Activated CD8-positive, alpha-beta T cell treated with anti-CD3 and anti-CD28 coated beads, Interleukin-2, amount 10 ng/mL, durations not matched to agents 7 days and 5 days (primary cell): ENCODE data around the gene NF1. TPM values are rescaled to one million over a fixed set of nuclear protein-coding genes. Genes with fewer than 3 reads are reported as not detected.
"Not testable (repeated sequence)": the region's sequence is repeated elsewhere in the genome, so short reads cannot be mapped to it uniquely, and the experiment has no call there.

Source experiments
- ATAC-seq: fragments of 150-1000 bp; cut with Tn5 transposase; one replicate; pipeline ENCODE4 v1.10.0; 2021; ENCODE audit warnings: moderate library complexity
- CTCF ChIA-PET: fragments of 350-600 bp; sonication (Branson Sonifier 250); formaldehyde crosslinking; loops from one replicate; lab custom pipeline; 2021; ENCODE audit warnings: antibody characterized with exemption; lab: Charles Lee
- POLR2A ChIA-PET: fragments of 350-600 bp; sonication (Branson Sonifier 250); formaldehyde crosslinking; loops from one replicate; lab custom pipeline; 2021; ENCODE audit warnings: antibody characterized with exemption; lab: Charles Lee
- DNase-seq: peaks from one replicate; pipeline ENCODE4 v3.0.0-alpha.2; 2020
- H3K27ac Mint-ChIP-seq: one replicate; pipeline ENCODE4 v1.8.0; 2021; ENCODE audit warnings: mild to moderate bottlenecking, mixed read lengths
- H3K27me3 Mint-ChIP-seq: one replicate; pipeline ENCODE4 v1.8.0; 2021; ENCODE audit warnings: low read depth, mixed read lengths
- H3K36me3 Mint-ChIP-seq: one replicate; pipeline ENCODE4 v1.8.0; 2021; ENCODE audit warnings: low read depth, mixed read lengths
- H3K4me1 Mint-ChIP-seq: one replicate; pipeline ENCODE4 v1.8.0; 2021; ENCODE audit warnings: low read depth, mixed read lengths
- H3K4me3 Mint-ChIP-seq: one replicate; pipeline ENCODE4 v1.8.0; 2021; ENCODE audit warnings: mild to moderate bottlenecking, mixed read lengths
- H3K9me3 Mint-ChIP-seq: one replicate; pipeline ENCODE4 v1.8.0; 2022; ENCODE audit warnings: mixed read lengths; ENCODE audit not compliant: insufficient read depth
- total RNA-seq, 2 experiments: library from RNA; stranded (reverse); gene quantifications; one replicate each; pipeline ENCODE4 v1.2.3, GENCODE V29; 2021

The NF1 gene
- total RNA-seq, 2 experiments from 2014 or later = 16.7 to 17.4 TPM

- no peak for DNase-seq
- no peak overlapping the region for H3K4me3 Mint-ChIP-seq
- ChIA-PET CTCF (interaction anchor here (4.0 kb wide), 1 partner anchor 33 kb away, joined by 12 read pairs; no protein-coding TSS in a partner anchor), POLR2A (no interaction called here)
- peaks cover 2% of the 10 kb centered on the region for H3K4me1 Mint-ChIP-seq
- H3K27ac Mint-ChIP-seq = no peak overlapping the region
- ATAC-seq = no peak
- H3K27me3 Mint-ChIP-seq = no peaks in the 10 kb centered on the region
- H3K36me3 Mint-ChIP-seq = no peaks in the 10 kb centered on the region
- H3K9me3 Mint-ChIP-seq = no peaks in the 10 kb centered on the region
Measured at GRCh38 chr17:31248986-31249834, 154.4 kb downstream of the NF1 start.

DNA sequence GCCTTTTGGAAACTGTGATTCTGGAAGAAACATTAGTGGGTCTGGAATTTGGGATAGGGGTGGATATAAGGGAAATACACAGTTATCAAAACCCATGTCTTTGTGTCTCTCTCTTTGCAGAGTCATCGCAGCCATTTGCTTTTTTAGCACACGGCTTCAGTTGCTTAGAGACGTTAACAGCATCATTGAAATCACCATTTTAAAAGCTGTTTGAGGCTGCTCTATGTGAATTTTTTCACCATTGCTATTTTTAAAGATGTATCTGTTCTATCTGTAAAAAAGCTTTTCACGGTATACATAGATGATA, 155.0 kb downstream of the NF1 start:
- DNase-seq (no peak), ATAC-seq (no peak)
- no peaks in the 10 kb centered on the region for H3K36me3 Mint-ChIP-seq
- no peaks in the 10 kb centered on the region for H3K27me3 Mint-ChIP-seq
- ChIA-PET POLR2A (no interaction called here), CTCF (interaction anchor here (1.2 to 4.0 kb wide), 2 partner anchors 34 to 35 kb away, joined by 5 to 12 read pairs; no protein-coding TSS in a partner anchor)
- peaks cover 2% of the 10 kb centered on the region for H3K4me1 Mint-ChIP-seq
- no peak overlapping the region for H3K4me3 Mint-ChIP-seq
- no peaks in the 10 kb centered on the region for H3K9me3 Mint-ChIP-seq
- H3K27ac Mint-ChIP-seq = no peak overlapping the region

GRCh38 chr17:31250229-31250628, 155.5 kb downstream of the NF1 start:
- no peak for DNase-seq
- peaks cover 2% of the 10 kb centered on the region for H3K4me1 Mint-ChIP-seq
- H3K4me3 Mint-ChIP-seq = no peak overlapping the region
- no peak for ATAC-seq
- ChIA-PET POLR2A (no interaction called here), CTCF (interaction anchor here (1.2 to 4.0 kb wide), 2 partner anchors 34 to 35 kb away, joined by 5 to 12 read pairs; no protein-coding TSS in a partner anchor)
- H3K27me3 Mint-ChIP-seq = no peaks in the 10 kb centered on the region
- no peak overlapping the region for H3K27ac Mint-ChIP-seq
- no peaks in the 10 kb centered on the region for H3K9me3 Mint-ChIP-seq
- no peaks in the 10 kb centered on the region for H3K36me3 Mint-ChIP-seq

- ATAC-seq (no peak), DNase-seq (no peak)
- ChIA-PET POLR2A (no interaction called here), CTCF (interaction anchor here (1.0 to 4.0 kb wide), 4 partner anchors 15 to 89 kb away, joined by 3 to 12 read pairs (median 4); no protein-coding TSS in a partner anchor)
- H3K36me3 Mint-ChIP-seq = no peaks in the 10 kb centered on the region
- H3K27me3 Mint-ChIP-seq = no peaks in the 10 kb centered on the region
- H3K4me3 Mint-ChIP-seq = no peak overlapping the region
- no peak overlapping the region for H3K27ac Mint-ChIP-seq
- H3K4me1 Mint-ChIP-seq = peaks cover 2% of the 10 kb centered on the region
- H3K9me3 Mint-ChIP-seq = no peaks in the 10 kb centered on the region
Measured at GRCh38 chr17:31251105-31251969, 156.6 kb downstream of the NF1 start.

DNA sequence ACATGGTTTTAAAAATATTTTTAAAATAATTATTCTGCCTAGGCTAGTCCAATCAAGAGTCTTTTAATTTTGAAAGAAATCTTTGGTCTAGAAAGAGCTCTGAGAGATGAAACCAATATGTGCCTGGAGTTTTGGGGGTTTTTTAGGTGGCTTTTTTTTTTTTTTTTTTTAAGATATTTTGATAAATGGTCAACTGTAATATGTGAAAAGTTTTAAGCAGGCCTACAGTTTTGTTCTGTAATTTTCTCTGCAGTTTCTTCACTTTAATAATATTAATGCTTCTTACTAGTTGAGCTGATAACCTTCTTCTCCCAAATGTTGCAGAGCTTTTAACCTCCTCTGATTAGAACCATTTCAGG, 157.2 kb downstream of the NF1 start:
- Mint-ChIP-seq H3K36me3 (no peaks in the 10 kb centered on the region), H3K9me3 (no peaks in the 10 kb centered on the region), H3K27me3 (no peaks in the 10 kb centered on the region), H3K4me1 (peaks cover 2% of the 10 kb centered on the region), H3K4me3 (no peak overlapping the region), H3K27ac (no peak overlapping the region)
- POLR2A ChIA-PET = no interaction called here
- CTCF ChIA-PET = interaction anchor here (1.0 to 4.0 kb wide), 3 partner anchors 15 to 89 kb away, joined by 3 to 12 read pairs (median 4); no protein-coding TSS in a partner anchor
- ATAC-seq (no peak), DNase-seq (no peak)

GRCh38 chr17:31252741-31253140, 158.0 kb downstream of the NF1 start:
- CTCF ChIA-PET = interaction anchor here (0.6 to 4.0 kb wide), 2 partner anchors 11 to 37 kb away, joined by 3 to 12 read pairs; no protein-coding TSS in a partner anchor
- Mint-ChIP-seq H3K27ac (no peak overlapping the region), H3K36me3 (no peaks in the 10 kb centered on the region), H3K9me3 (no peaks in the 10 kb centered on the region), H3K27me3 (no peaks in the 10 kb centered on the region), H3K4me3 (no peak overlapping the region), H3K4me1 (peaks cover 2% of the 10 kb centered on the region)
- ATAC-seq = no peak
- POLR2A ChIA-PET = no interaction called here
- DNase-seq = no peak

DNA sequence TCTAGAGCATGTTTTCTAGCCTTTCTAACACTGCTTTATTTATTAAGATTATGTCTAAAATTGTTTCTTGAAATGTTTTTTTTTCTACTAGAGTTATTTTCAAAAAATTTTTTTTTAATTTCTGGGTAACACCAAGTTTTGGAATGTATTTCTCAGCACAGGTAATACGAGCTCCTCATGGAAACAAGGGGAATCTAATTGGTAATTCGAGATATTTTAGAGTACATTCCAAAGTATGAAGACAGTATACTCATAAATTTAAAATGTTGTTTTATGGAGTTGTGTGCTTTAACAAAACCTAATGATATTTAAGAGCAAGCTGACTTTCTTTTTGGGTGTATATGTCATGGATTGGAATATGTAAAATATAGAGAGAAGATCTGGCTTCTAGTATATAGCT, 159.9 kb downstream of the NF1 start:
- H3K27ac Mint-ChIP-seq = no peak overlapping the region
- no peaks in the 10 kb centered on the region for H3K27me3 Mint-ChIP-seq
- no peaks in the 10 kb centered on the region for H3K9me3 Mint-ChIP-seq
- no peak for ATAC-seq
- no peak overlapping the region for H3K4me3 Mint-ChIP-seq
- H3K4me1 Mint-ChIP-seq = peaks cover 2% of the 10 kb centered on the region
- DNase-seq = no peak
- CTCF ChIA-PET = interaction anchor here (1.3 kb wide), 1 partner anchor 12 kb away, joined by 4 read pairs; no protein-coding TSS in a partner anchor
- POLR2A ChIA-PET = interaction anchor here (0.7 kb wide), 1 partner anchor 56 kb away, joined by 5 read pairs; no protein-coding TSS in a partner anchor
- H3K36me3 Mint-ChIP-seq = no peaks in the 10 kb centered on the region

- Mint-ChIP-seq H3K4me1 (no peaks in the 10 kb centered on the region), H3K9me3 (no peaks in the 10 kb centered on the region), H3K4me3 (no peak overlapping the region), H3K27me3 (no peaks in the 10 kb centered on the region), H3K27ac (no peak overlapping the region), H3K36me3 (peaks cover 4% of the 10 kb centered on the region)
- ATAC-seq (no peak), DNase-seq (no peak)
- POLR2A ChIA-PET = no interaction called here
- CTCF ChIA-PET = interaction anchor here (1.3 kb wide), 1 partner anchor 9 kb away, joined by 4 read pairs; no protein-coding TSS in a partner anchor
Measured at GRCh38 chr17:31256936-31257335, 162.2 kb downstream of the NF1 start.

- H3K27me3 Mint-ChIP-seq = no peaks in the 10 kb centered on the region
- POLR2A ChIA-PET = no interaction called here
- H3K4me3 Mint-ChIP-seq = no peak overlapping the region
- H3K9me3 Mint-ChIP-seq = no peaks in the 10 kb centered on the region
- no peaks in the 10 kb centered on the region for H3K4me1 Mint-ChIP-seq
- no peak for ATAC-seq
- CTCF ChIA-PET = interaction anchor here (0.7 kb wide), 1 partner anchor 9 kb away, joined by 3 read pairs; no protein-coding TSS in a partner anchor
- no peak overlapping the region for H3K27ac Mint-ChIP-seq
- DNase-seq = no peak
- H3K36me3 Mint-ChIP-seq = peaks cover 4% of the 10 kb centered on the region
Measured at GRCh38 chr17:31260151-31260550, 165.4 kb downstream of the NF1 start.

GRCh38 chr17:31261601-31262000, 166.8 kb downstream of the NF1 start:
- Mint-ChIP-seq H3K27ac (no peak overlapping the region), H3K36me3 (peaks cover 4% of the 10 kb centered on the region), H3K9me3 (no peaks in the 10 kb centered on the region), H3K4me1 (no peaks in the 10 kb centered on the region), H3K27me3 (no peaks in the 10 kb centered on the region), H3K4me3 (no peak overlapping the region)
- ATAC-seq (no peak), DNase-seq (no peak)
- POLR2A ChIA-PET = no interaction called here
- CTCF ChIA-PET = no interaction called here

- CTCF ChIA-PET, POLR2A ChIA-PET, H3K4me1 Mint-ChIP-seq, DNase-seq, ATAC-seq, H3K36me3 Mint-ChIP-seq, H3K27me3 Mint-ChIP-seq, H3K9me3 Mint-ChIP-seq, H3K4me3 Mint-ChIP-seq, H3K27ac Mint-ChIP-seq: not testable (repeated sequence)
Measured at GRCh38 chr17:31262923-31263322, 168.1 kb downstream of the NF1 start.
